Measurements from ENCODE around the gene NUPR1.
"Not testable (repeated sequence)": the region's sequence is repeated elsewhere in the genome, so short reads cannot be mapped to it uniquely, and the experiment has no call there.

Gene NUPR1

DNA sequence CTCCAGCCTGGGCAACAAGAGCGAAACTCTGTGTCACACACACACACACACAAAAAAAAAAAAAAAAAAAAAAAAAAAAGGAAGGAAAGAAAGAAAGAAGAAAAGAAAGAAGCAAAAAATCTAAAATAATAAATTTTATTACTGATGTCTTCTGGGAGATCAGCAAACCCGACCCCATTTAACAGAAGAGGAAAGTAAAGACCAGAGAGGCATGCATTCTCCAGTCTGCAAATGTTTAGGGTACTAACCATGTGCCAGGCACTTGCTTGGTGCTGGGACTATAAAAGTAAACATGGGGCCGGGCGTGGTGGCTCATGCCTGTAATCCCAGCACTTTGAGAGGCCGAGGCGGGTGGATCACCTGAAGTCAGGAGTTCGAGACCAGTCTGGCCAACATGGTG lies 7.2 kb upstream of the NUPR1 start:
- H3K4me1 ChIP-seq; H3K27me3 ChIP-seq (ENCODE audit: low read depth); H3K4me3 ChIP-seq; H3K36me3 ChIP-seq (replicated peaks); DNase-seq (ENCODE audit: low spot score in 2 of 2); H3K9me3 ChIP-seq; in situ Hi-C loops (cut with MboI; ENCODE audit: low sequenced_read_pairs): not testable (repeated sequence)

- H3K36me3 ChIP-seq (replicated peaks): no peaks in the 10 kb centered on the region
Observed at GRCh38 chr16:28544998-28545397, 6.2 kb upstream of the NUPR1 start.

DNA sequence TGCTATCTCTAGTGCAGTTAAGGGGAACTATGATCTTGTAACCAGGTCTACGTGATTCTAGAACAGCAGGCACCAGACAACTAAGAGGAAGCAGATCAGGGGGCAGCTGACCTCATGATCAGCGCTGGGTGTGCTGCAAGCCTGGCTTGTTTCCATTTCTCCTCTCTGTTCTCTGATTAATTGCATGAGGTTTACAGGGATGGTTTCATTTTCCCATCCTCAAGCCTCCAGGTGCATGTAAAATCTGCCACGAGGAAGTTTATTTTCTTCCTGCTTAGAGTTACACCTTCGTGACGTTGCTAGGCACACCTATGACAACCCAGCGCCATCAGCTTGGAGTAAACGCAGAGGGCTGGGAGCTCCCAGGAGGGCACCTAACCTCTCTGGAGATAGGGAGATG lies 4.3 kb upstream of the NUPR1 start:
- Histone ChIP-seq H3K9me3 (no peaks in the 10 kb centered on the region), H3K4me1 (no peaks in the 10 kb centered on the region), H3K27me3 (ENCODE audit: low read depth) (no peaks in the 10 kb centered on the region), H3K36me3 (replicated peaks) (no peaks in the 10 kb centered on the region), H3K4me3 (no peak overlapping the region)
- in situ Hi-C loops (cut with MboI; ENCODE audit: low sequenced_read_pairs): no loop called here
- DNase-seq (ENCODE audit: low spot score in 2 of 2): no peak

More at GRCh38 chr16:28544998-28545397, 6.2 kb upstream of the NUPR1 start:
- H3K4me3 ChIP-seq: no peak overlapping the region
- no peaks in the 10 kb centered on the region for H3K4me1 ChIP-seq
- no peaks in the 10 kb centered on the region for H3K27me3 ChIP-seq (ENCODE audit: low read depth)
- DNase-seq (ENCODE audit: low spot score in 2 of 2): no peak
- H3K9me3 ChIP-seq: no peaks in the 10 kb centered on the region
- in situ Hi-C loops (cut with MboI; ENCODE audit: low sequenced_read_pairs): no loop called here

DNA sequence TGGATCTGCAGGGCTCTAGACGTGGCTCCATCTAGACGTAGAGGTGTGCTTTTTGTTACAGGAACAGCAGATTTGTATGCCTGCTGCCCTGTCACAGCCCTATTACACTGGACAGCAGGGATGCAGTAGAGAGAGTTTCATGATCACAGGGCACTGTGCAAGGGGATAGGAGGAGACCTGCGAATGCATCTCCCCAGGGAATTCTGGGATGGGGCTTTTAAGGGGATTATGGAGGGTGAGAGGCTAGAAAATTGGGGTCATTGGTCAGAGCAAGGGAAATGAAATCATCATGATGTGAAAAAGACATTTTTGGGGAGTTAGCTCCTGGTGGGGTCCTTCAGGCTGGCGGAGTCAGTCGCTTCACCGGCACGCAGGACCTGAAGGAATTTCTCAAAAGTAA lies 3.9 kb upstream of the NUPR1 start:
- H3K4me3 ChIP-seq: no peak overlapping the region
- no peak for DNase-seq (ENCODE audit: low spot score in 2 of 2)
- in situ Hi-C loops (cut with MboI; ENCODE audit: low sequenced_read_pairs): no loop called here

GRCh38 chr16:28540346-28540745 lies 1.6 kb upstream of the NUPR1 start:
- Histone ChIP-seq H3K27me3 (ENCODE audit: low read depth) (no peaks in the 10 kb centered on the region), H3K36me3 (replicated peaks) (no peaks in the 10 kb centered on the region), H3K4me3 (no peak overlapping the region), H3K4me1 (no peaks in the 10 kb centered on the region), H3K9me3 (no peaks in the 10 kb centered on the region)
- in situ Hi-C loops (cut with MboI; ENCODE audit: low sequenced_read_pairs): no loop called here
- no peak for DNase-seq (ENCODE audit: low spot score in 2 of 2)

More for the DNA sequence above, 3.9 kb upstream of the NUPR1 start:
- no peaks in the 10 kb centered on the region for H3K36me3 ChIP-seq (replicated peaks)
- no peaks in the 10 kb centered on the region for H3K9me3 ChIP-seq
- H3K4me1 ChIP-seq: no peaks in the 10 kb centered on the region
- H3K27me3 ChIP-seq (ENCODE audit: low read depth): no peaks in the 10 kb centered on the region

DNA sequence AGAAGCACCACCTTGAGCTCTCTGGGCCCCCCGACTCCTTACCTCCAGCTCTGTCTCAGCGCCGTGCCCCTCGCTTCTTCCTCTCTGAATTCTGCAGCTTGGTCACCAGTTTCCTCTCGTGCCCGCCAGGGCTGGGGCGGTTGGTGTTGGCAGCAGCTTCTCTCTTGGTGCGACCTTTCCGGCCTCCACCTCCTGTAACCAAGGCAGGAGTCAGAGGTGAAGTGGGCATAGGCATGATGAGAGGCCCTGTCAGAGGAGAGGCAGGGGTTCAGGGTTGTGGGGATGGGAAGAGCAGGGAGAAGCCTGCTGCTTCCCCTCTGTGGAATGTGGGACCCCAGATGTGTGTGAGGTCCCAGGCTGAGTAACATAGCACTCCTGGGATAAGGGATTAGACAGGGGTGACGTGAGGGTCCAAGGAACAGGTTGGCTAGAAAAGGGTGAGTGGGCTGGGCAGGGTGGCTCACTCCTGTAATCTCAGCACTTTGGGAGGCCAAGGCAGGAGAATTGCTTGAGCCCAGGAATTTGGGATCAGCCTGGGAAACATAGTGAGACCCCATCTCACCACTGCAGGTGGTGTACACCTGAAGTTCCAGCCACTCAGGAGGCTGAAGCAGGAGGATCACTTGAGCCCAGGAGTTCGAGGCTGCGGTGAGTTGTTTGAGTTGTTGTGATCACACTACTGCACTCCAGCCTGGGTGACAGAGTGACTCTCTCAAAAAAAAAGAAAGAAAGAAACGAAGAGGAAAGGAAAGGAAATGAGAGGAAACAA lies 626 bp downstream of the NUPR1 start:
- Histone ChIP-seq H3K27me3 (ENCODE audit: low read depth) (no peaks in the 10 kb centered on the region), H3K4me1 (no peaks in the 10 kb centered on the region), H3K36me3 (replicated peaks) (no peaks in the 10 kb centered on the region), H3K4me3 (no peak overlapping the region), H3K9me3 (no peaks in the 10 kb centered on the region)
- in situ Hi-C loops (cut with MboI; ENCODE audit: low sequenced_read_pairs): no loop called here
- DNase-seq (ENCODE audit: low spot score in 2 of 2): no peak

- Histone ChIP-seq H3K4me3 (no peak overlapping the region), H3K4me1 (no peaks in the 10 kb centered on the region), H3K27me3 (ENCODE audit: low read depth) (no peaks in the 10 kb centered on the region), H3K9me3 (no peaks in the 10 kb centered on the region), H3K36me3 (replicated peaks) (no peaks in the 10 kb centered on the region)
- no peak for DNase-seq (ENCODE audit: low spot score in 2 of 2)
- in situ Hi-C loops (cut with MboI; ENCODE audit: low sequenced_read_pairs): no loop called here
Observed at GRCh38 chr16:28537076-28537475, 1.7 kb downstream of the NUPR1 start.

- Histone ChIP-seq H3K4me3 (no peak overlapping the region), H3K27me3 (ENCODE audit: low read depth) (no peaks in the 10 kb centered on the region), H3K36me3 (replicated peaks) (no peaks in the 10 kb centered on the region), H3K4me1 (no peaks in the 10 kb centered on the region), H3K9me3 (no peaks in the 10 kb centered on the region)
- no peak for DNase-seq (ENCODE audit: low spot score in 2 of 2)
- in situ Hi-C loops (cut with MboI; ENCODE audit: low sequenced_read_pairs): no loop called here
Observed at GRCh38 chr16:28534542-28535373, 4.0 kb downstream of the NUPR1 start.

- no peaks in the 10 kb centered on the region for H3K27me3 ChIP-seq (ENCODE audit: low read depth)
- H3K9me3 ChIP-seq: no peaks in the 10 kb centered on the region
- no peak overlapping the region for H3K4me3 ChIP-seq
- in situ Hi-C loops (cut with MboI; ENCODE audit: low sequenced_read_pairs): no loop called here
- H3K36me3 ChIP-seq (replicated peaks): no peaks in the 10 kb centered on the region
- no peaks in the 10 kb centered on the region; the same call in 1 of the 2 replicates for H3K4me1 ChIP-seq
- no peak for DNase-seq (ENCODE audit: low spot score in 2 of 2)
Observed at GRCh38 chr16:28532940-28533647, 5.7 kb downstream of the NUPR1 start.

DNA sequence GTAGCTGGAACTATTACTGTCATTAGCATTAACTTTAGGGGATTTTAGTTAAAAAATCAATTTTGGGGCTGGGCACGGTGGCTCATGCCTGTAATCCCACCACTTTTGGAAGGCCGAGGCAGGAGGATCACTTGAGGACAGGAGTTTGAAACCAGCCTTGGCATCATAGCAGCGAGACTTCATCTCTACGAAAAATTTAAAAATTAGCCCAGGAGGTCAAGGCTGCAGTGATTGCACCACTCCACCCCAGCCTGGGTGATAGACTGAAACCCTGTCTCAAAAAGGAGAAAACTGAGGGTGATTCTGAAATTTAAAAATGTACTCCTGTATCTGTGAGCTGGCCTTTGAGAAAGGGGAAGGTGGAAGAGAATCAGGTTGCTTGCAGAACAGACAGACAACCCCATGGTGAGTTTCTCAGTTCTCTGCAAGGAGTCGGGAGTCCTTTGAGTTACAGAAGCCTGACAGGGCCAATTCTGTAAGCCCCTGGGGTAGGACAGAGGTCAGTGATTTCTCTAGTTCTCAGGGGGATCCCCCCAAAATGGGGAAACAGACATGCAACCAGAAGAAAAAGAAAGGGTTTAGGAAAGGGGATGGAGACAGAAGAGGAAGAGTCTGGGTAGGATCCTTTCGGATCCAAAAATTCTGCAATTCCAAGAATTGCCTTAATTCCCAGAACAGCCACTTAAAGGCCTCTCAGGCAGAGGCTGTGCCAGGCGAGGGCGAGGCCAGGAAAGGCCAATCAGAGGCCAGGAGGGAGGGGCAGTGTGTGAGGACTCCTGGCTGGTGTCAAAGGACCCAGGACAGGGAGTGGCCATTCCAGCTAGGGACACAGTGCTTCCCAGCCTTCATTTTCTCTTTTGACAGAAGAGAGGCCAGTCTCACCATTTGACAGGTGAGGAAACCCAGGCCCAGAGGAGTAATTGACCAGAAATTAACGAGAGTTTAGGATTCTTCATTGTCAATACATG lies 6.7 kb downstream of the NUPR1 start:
- in situ Hi-C loops (cut with MboI; ENCODE audit: low sequenced_read_pairs): no loop called here
- no peaks in the 10 kb centered on the region for H3K36me3 ChIP-seq (replicated peaks)
- H3K9me3 ChIP-seq: no peaks in the 10 kb centered on the region
- DNase-seq (ENCODE audit: low spot score in 2 of 2): peak in 1 of 2 experiments; percentile 59
- no peaks in the 10 kb centered on the region for H3K27me3 ChIP-seq (ENCODE audit: low read depth)
- no peak overlapping the region for H3K4me3 ChIP-seq
- no peaks in the 10 kb centered on the region; the same call in 1 of the 2 replicates for H3K4me1 ChIP-seq

GRCh38 chr16:28529124-28529523 lies 9.7 kb downstream of the NUPR1 start:
- Histone ChIP-seq H3K27me3 (ENCODE audit: low read depth) (no peaks in the 10 kb centered on the region), H3K36me3 (replicated peaks) (no peaks in the 10 kb centered on the region), H3K4me3 (no peak overlapping the region), H3K4me1 (no peaks in the 10 kb centered on the region; the same call in 1 of the 2 replicates), H3K9me3 (no peaks in the 10 kb centered on the region)
- no peak for DNase-seq (ENCODE audit: low spot score in 2 of 2)
- in situ Hi-C loops (cut with MboI; ENCODE audit: low sequenced_read_pairs): no loop called here

DNA sequence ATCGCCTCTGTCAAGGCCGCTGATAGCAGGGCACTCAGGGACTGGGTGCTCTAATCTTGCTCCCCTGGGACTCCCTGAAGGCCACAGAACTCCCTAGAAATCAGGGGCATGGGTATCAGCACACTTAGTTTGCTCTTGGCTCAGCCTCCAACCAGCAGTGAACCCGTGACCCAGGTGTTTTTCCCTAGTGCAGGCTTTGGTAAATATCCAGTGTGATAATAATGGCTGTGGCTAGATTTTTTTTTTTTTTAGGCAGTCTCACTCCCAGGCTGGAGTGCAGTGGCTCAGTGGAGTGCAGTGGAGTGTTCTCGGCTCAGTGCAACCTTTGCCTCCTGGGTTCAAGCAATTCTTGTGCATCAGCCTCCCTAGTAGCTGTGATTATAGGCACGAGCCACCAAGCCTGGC lies 10.3 kb downstream of the NUPR1 start:
- Histone ChIP-seq H3K27me3 (ENCODE audit: low read depth) (no peaks in the 10 kb centered on the region), H3K9me3 (no peaks in the 10 kb centered on the region), H3K4me3 (no peak overlapping the region), H3K4me1 (no peaks in the 10 kb centered on the region; the same call in 1 of the 2 replicates), H3K36me3 (replicated peaks) (no peaks in the 10 kb centered on the region)
- in situ Hi-C loops (cut with MboI; ENCODE audit: low sequenced_read_pairs): no loop called here
- peak in 1 of 2 experiments; percentile 36 for DNase-seq (ENCODE audit: low spot score in 2 of 2)

DNA sequence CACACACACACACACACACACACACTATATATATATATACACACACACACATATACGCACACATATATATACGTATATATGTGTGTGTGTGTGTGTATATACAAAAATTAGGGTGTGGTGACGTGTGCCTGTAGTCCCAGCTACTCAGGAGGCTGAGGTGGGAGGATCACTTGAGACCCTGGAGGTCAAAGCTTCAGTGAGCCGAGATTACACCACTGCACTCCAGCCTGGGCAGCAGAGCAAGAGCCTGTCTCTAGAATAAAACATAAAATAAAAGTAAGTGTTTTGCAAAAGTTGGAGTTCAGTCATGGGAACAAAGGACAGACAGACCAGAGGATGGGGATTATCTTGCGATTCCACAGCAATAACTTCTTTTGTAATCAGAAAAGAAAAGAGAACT lies 10.8 kb downstream of the NUPR1 start:
- H3K36me3 ChIP-seq (replicated peaks): no peaks in the 10 kb centered on the region
- no peak for DNase-seq (ENCODE audit: low spot score in 2 of 2)
- no peaks in the 10 kb centered on the region; the same call in 1 of the 2 replicates for H3K4me1 ChIP-seq
- in situ Hi-C loops (cut with MboI; ENCODE audit: low sequenced_read_pairs): no loop called here
- no peaks in the 10 kb centered on the region for H3K27me3 ChIP-seq (ENCODE audit: low read depth)
- no peak overlapping the region for H3K4me3 ChIP-seq
- no peaks in the 10 kb centered on the region for H3K9me3 ChIP-seq
